IPS DF 4.7 (cell line): ENCODE measurements around the gene PDCD4.

ENCODE experiments used
- DNase-seq: peaks from one replicate; pipeline ENCODE4 v3.0.0-alpha.2; 2013; ENCODE audit warnings: low spot score; ENCODE audit errors: extremely low read depth

PDCD4 gene

GRCh38 chr10:110842326-110842904 lies 29.3 kb upstream of the PDCD4 start:
- DNase-seq = no peak

GRCh38 chr10:110843031-110843430 lies 28.7 kb upstream of the PDCD4 start:
- DNase-seq = no peak

- DNase-seq = no peak
Measured at GRCh38 chr10:110843796-110844616, 27.7 kb upstream of the PDCD4 start.

- no peak for DNase-seq
Measured at GRCh38 chr10:110844617-110844881, 27.2 kb upstream of the PDCD4 start.

- no peak for DNase-seq
Measured at GRCh38 chr10:110845192-110845755, 26.5 kb upstream of the PDCD4 start.

- DNase-seq = no peak
Measured at GRCh38 chr10:110845756-110846620, 25.7 kb upstream of the PDCD4 start.

GRCh38 chr10:110847374-110847773 lies 24.4 kb upstream of the PDCD4 start:
- DNase-seq = no peak

- DNase-seq = no peak
Measured at GRCh38 chr10:110848106-110848505, 23.6 kb upstream of the PDCD4 start.

- DNase-seq = no peak
Measured at GRCh38 chr10:110850099-110850498, 21.6 kb upstream of the PDCD4 start.

- no peak for DNase-seq
Measured at GRCh38 chr10:110851020-110851612, 20.6 kb upstream of the PDCD4 start.

GRCh38 chr10:110852255-110852896 lies 19.4 kb upstream of the PDCD4 start:
- DNase-seq = no peak

- DNase-seq = no peak
Measured at GRCh38 chr10:110852947-110853346, 18.8 kb upstream of the PDCD4 start.

- no peak for DNase-seq
Measured at GRCh38 chr10:110853921-110854605, 17.7 kb upstream of the PDCD4 start.

GRCh38 chr10:110857265-110858171 lies 14.2 kb upstream of the PDCD4 start:
- no peak for DNase-seq

- DNase-seq = no peak
Measured at GRCh38 chr10:110858297-110858934, 13.3 kb upstream of the PDCD4 start.

GRCh38 chr10:110859206-110859972 lies 12.3 kb upstream of the PDCD4 start:
- no peak for DNase-seq

GRCh38 chr10:110859973-110860376 lies 11.8 kb upstream of the PDCD4 start:
- no peak for DNase-seq

- no peak for DNase-seq
Measured at GRCh38 chr10:110860576-110861241, 11.0 kb upstream of the PDCD4 start.
